HG03575 (cell line): ENCODE data around the gene KIF26B.
"Not testable (repeated sequence)": the region's sequence is repeated elsewhere in the genome, so short reads cannot be mapped to it uniquely, and the experiment has no call there.

Source experiments
- ATAC-seq: cut with Tn5 transposase; IDR thresholded peaks from one replicate; pipeline ENCODE4 v1.9.1; 2021; ENCODE audit not compliant: unreplicated experiment, insufficient number of reproducible peaks, low FRiP score; ENCODE audit errors: extremely low read depth

The KIF26B gene

DNA sequence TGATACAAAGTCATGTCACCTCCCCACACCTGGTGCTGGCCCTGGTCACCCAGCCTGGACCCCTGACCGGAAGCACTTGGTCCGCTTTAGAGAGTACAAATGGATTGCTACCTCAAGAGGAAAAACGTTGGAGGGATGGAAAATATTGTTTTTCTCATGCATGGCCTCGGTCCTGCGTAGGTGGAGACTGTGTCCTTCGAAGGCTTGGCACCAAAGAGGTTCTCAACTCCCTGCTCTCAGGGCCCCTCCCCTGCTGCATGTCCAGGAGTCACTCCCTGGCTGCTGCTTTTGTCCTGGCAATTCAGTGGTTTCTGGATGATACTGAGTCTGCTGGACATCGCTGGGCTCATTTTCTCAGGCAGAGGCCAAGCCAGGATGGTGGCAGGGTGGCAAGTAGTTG is 529.8 kb downstream of the KIF26B start:
- ATAC-seq: no peak

DNA sequence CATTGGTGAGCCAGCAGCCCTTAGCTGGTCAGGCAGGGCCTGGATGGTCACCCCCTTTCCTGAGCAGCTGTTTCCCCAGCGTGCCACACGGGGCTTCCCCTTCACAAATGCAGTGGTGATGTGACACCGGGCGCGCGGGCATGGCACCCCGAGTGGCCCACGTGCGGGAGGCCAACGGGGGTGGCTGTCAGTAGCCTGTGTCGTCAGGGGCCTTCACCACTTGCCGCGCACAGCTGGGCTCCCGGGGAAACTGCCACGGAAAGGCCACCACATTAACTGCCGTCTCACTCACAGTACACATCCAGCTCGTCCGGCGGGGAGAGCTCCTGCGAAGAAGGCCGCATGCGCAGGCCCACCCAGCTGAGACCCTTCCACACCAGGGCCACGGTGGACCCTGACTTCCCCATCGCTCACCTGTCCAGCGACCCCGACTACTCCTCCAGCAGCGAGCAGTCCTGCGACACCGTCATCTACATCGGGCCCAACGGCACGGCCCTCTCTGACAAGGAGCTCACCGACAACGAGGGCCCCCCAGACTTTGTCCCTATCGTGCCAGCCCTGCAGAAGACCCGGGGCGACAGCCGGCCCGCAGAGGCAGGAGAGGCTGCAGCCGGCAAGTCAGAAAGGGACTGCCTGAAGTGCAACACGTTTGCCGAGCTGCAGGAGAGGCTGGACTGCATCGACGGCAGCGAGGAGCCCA is 530.5 kb downstream of the KIF26B start:
- ATAC-seq: no peak

DNA sequence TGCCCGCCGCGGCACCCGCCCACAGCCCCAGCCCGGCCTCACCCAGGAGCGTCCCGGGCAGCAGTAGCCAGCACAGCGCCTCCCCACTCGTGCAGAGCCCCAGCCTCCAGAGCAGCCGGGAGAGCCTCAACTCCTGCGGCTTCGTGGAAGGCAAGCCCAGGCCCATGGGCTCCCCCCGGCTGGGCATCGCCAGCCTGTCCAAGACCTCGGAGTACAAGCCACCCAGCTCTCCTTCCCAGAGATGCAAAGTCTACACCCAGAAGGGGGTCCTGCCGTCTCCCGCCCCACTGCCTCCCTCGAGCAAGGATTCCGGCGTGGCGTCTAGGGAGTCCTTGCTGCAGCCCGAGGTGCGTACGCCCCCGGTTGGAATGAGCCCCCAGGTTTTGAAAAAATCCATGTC is 531.2 kb downstream of the KIF26B start:
- no peak for ATAC-seq

DNA sequence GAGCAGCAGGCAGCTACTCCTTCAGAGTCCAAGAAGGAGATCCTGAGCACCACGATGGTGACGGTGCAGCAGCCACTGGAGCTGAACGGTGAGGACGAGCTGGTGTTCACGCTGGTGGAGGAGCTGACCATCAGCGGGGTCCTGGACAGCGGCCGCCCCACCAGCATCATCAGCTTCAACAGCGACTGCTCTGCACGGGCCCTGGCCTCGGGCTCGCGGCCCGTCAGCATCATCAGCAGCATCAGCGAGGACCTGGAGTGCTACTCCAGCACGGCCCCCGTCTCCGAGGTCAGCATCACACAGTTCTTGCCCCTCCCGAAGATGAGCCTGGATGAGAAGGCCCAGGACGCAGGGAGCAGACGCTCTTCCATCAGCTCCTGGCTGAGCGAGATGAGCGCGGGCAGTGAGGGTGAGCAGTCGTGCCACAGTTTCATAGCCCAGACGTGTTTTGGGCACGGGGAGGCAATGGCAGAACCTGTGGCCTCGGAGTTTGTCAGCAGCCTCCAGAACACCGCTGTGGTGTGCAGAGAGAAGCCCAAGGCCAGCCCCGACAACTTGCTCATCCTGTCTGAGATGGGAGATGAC is 531.8 kb downstream of the KIF26B start:
- ATAC-seq: no peak

DNA sequence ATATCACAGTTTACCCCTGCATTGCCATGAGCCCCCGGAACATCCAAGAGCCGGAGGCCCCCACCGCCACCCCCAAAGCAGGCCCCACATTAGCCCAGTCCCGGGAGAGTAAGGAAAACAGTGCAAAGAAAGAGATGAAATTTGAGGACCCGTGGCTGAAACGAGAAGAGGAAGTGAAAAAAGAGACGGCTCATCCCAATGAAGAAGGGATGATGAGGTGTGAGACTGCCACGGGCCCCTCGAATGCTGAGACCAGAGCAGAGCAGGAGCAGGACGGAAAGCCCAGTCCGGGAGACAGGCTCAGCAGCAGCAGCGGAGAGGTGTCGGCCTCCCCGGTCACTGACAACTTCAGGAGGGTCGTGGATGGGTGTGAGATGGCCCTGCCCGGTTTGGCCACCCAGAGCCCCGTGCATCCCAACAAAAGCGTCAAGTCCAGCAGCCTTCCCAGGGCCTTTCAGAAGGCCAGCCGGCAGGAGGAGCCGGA is 532.4 kb downstream of the KIF26B start:
- no peak for ATAC-seq

DNA sequence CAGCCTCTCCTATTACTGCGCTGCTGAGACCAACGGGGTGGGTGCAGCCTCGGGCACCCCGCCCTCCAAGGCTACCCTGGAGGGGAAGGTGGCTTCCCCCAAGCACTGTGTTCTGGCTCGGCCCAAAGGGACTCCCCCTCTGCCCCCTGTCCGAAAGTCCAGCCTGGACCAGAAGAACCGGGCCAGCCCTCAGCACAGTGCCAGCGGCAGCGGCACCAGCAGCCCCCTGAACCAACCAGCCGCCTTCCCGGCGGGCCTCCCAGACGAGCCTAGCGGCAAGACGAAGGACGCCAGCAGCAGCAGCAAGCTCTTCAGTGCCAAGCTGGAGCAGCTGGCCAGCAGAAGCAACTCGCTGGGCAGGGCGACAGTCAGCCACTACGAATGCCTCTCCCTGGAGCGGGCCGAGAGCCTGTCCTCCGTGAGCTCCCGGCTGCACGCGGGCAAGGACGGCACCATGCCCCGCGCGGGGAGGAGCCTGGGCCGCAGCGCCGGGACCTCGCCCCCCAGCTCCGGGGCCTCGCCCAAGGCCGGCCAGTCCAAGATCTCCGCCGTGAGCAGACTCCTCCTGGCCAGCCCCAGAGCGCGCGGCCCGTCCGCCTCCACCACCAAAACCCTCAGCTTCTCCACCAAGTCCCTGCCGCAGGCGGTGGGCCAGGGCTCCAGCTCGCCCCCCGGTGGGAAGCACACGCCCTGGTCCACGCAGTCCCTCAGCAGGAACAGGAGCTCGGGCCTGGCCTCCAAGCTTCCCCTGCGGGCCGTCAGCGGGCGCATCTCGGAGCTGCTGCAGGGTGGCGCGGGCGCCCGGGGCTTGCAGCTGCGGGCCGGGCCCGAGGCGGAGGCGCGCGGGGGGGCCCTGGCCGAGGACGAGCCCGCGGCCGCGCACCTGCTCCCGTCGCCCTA is 533.1 kb downstream of the KIF26B start:
- no peak for ATAC-seq

DNA sequence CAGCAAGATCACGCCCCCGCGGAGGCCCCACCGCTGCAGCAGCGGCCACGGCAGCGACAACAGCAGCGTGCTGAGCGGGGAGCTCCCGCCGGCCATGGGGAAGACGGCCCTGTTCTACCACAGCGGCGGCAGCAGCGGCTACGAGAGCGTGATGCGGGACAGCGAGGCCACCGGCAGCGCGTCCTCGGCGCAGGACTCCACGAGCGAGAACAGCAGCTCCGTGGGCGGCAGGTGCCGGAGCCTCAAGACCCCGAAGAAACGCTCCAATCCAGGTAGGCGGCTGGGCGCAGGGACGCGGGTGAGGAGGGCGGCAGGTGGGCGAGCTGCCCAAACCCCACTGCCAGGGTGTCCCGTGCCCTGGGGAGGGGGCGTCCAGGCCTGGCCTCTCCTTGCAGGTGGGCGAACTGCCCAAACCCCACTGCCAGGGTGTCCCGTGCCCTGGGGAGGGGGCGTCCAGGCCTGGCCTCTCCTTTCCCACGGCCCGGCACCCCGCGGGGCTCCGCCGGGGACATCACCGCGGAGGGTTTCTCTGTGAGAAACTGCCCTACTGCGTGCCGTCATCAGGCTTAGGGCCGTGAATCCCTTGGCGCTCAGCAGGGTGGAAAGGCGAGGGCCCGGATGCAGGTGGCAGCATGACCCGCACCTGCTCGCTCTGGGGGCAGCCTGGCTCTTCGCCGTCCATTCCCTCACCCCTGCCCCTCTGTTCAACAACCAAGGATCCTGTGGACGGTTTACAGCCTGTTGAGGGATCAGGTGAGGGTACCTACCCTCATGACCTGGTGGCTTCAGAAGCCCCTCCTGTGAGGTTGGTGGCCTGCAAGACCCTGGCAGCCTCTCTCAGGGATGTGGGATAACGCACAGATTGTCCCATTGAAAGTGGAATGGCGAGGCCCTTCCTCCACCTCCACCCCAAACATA is 534.0 kb downstream of the KIF26B start:
- no peak for ATAC-seq

DNA sequence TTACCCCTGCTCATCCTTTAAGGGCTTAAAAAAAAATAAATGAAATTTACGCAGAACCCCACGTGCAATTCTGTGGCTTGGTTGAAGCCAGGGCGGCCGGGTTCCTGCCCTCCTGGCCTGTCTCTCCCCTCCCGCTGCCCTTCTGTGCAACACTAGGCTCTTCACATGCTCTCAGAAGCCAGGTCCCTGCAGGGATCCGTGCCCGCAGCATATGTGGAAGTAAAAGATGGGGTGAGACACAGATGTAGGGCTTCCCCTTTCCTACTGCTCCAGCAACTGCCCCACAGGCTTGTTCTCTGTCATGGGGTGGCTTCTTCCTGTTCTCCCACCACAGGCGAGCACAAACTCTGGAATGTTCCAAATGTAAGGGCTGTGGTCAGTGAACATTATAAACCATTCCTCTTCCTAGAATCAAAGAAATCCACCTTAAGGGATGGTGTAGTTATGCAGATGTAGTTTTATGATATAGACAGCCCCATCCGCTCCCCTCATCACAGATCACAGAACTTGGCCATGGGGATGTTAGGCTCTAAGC is 535.4 kb downstream of the KIF26B start:
- no peak for ATAC-seq

DNA sequence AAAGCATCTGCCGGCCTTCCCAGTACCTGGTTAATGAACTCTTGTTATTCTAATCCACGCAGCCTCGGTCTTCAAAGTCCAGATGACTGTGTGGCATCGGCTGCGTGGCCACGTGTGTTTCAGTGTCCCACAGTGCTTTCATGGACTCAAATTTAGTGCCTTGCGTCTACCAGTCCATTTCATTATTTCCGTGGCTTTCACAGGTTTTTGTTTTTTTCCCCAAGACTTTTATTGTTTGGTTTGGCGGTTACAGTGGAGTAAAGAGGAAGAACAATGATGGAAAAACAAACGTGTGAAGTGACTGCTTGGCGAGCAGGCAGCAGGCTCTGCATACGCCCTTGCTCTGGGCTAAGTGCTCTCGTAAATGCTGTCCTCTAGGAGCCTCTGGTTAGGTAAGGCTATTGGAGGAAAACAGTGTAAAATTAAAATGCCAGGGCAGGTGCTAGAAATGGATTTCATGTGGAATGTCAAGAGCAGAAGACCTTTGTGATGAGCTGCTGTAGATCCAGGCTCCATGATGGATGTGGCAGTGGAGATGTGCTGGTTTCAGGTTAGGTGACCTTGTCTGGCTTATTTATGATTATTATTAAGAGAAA is 536.3 kb downstream of the KIF26B start:
- no peak for ATAC-seq

DNA sequence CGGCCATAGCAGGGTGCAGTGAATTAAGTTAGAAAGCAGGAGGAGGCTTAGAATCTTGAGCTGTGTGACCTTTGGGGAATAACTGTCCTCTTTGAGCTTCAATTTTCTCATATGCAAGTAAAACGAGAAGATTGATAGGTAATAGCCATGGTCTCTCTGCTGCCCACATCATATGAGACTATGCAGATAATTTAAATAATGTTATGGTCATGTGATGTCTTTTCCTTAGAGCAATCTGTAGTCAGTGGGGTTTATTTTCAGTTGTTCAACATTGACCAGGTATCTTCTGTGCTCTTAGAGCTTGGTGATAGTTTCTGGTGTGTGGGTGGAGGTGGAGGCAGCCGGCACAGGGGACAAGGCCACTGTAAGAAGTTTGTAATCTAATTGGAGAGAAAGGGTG is 537.1 kb downstream of the KIF26B start:
- no peak for ATAC-seq

DNA sequence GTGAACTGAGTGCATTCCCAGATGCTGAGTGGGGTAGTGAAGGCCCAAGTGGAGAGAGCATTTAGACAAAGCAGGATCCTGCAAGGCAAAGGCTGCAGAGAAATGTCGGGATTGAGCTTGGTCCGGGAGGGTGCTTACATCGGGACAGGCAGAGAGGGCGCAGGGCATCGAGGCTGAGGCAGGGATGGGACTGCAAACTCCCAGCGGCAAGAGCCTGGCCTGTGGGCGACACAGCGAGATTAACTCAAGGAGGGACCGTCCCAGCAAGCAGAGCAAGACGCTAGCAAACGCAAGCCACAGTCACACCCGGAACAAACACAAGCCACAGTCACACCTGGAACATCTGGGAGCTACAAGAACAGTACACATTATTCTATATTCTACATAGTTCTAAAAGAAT is 537.5 kb downstream of the KIF26B start:
- no peak for ATAC-seq

DNA sequence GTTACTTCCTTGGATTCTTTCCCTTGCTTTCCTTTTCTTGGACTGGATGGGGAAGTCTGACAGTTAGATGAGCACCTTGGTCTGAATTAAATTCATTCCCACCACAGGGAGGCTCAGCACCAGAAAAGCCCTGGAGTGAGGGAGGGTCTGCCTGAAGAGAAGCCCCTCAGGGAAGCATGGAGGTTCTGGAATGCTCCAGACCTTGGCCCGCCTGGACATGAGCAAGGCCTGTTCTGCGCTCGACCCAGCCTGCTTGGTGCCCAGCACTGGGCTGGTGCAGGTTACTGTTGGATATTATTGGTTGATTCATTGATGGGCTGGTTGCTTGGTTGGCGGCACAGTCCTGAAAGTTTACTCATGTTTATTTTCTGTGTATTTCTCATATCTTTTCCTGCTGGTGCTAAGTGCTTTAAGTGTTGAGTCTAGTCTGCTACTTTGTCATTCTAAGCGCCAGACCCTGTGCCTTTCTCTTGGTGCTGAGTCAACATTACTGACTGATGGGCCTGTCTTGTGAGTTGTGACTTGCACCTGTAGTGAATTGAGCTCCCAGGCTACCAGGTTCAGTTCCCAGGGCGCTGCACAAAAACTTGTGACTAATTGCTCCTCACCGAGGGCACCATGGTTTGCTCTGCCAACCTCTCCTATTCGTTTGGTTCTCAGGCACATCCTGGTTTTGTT is 538.5 kb downstream of the KIF26B start:
- ATAC-seq: no peak

DNA sequence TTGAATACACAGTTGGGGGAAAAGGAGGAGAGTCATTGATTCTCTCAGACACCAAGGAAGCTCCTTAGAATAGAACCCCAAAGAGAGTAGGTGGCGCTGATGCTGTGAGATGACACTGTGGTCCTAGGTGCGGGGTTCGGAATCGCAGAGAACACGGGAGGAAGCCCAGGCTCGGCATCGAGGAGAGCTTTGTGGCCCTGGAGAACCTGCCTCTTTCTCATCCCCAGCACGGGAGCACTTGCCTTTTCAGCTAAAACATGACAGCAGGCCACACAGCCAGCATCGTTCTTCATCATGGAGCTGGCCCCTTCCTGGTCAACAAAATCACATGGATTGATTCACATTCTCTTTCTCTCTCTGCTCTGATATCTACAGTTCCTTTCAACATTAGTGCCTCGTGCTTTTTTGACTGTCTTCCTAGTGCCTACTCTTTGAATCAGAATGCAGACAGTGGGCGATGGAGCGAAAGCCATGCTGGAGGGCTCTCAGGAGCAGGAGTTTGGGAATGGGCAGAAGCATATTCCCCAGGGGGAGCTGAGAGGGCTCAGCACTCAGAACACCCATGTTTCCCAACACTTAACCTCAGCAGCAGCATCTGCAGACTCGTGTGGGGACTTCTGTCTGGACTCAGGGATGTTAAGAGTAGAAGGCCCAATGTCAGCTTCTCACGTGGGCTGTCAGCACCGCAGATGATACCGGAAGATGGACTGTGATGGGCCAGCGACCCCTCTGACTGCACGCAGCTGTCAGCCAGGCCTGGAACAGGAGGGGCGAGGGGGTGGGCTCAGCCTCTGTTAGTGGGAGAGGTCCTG is 539.4 kb downstream of the KIF26B start:
- no peak for ATAC-seq

DNA sequence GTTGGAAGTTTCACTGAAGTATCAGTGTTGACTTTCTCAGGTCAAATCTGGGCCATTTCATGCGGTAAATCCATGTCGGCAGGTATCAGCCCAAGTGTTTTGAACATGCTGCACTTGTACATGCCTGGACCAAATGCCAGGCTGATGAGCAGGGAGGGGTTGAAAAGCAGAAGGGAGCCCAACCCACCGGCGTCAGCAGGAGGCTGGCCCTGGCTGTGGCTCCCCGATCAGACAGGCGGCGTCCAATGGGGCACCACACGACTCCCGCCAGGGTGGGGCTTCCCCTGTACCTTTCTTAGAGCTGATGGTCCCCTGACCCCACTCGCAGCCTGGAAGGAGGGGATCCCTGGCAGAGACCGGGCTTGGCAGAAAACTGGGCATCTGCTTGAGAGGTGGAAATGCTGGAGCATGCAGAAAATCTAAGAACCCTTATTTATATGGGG is 540.0 kb downstream of the KIF26B start:
- no peak for ATAC-seq

DNA sequence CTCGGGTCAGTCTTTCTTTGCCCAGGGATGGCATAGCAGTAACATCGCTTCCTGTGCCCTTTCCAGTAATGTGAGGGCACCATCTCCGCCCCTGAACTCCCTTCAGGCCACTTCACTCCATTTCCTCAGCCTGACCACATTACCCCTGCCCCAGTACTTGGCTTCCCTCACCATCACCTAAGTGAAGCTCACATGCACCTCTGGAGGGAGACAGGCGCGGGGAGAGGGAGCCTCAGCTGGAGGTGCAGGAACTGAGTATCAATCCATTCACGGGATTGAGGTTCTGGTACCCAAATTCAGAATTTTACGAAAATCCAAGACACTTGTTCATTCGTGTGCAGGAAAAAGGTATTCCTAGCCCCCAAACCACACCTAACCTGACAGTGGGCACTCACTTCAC is 540.4 kb downstream of the KIF26B start:
- ATAC-seq: no peak

DNA sequence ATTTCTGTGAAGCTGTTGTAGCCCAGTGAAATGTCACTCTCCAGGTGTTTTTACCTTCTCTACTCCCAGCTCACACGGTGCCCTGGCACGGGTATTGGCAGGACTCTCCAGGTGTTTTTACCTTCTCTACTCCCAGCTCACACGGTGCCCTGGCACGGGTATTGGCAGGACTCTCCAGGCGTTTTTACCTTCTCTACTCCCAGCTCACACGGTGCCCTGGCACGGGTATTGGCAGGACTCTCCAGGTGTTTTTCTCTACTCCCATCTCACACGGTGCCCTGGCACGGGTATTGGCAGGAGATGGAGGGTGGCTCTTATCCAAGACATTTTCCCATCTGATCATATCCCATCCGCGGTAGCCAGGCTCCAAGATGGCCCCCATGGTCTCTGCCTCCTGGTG is 540.9 kb downstream of the KIF26B start:
- not testable (repeated sequence) for ATAC-seq

DNA sequence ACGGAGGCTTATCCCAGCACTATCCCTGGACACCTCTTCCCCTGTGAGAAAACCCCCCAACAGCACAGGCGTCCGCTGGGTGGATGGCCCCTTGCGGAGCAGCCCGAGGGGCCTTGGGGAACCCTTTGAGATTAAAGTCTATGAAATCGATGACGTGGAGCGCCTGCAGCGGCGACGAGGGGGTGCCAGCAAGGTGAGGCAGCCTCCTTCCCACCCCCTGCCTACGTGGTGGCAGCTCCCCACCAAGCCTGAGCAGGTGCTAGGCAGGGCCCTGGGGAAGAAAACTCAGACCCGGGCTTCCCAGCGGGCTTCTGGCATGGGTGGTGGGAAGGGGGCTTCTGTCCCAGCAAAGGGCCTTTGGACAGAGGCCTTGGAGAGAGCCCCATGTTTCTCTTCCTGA is 543.3 kb downstream of the KIF26B start:
- no peak for ATAC-seq
